ENCODE results near the gene SFRP5. TPM values are rescaled to one million over a fixed set of nuclear protein-coding genes. Genes with fewer than 3 reads are reported as not detected.

SFRP5 gene
- total and polyA plus RNA-seq, 2 donors (not counting 3 experiments of a cell fraction or from before 2014, with no cell fraction given), result not detected

DNA sequence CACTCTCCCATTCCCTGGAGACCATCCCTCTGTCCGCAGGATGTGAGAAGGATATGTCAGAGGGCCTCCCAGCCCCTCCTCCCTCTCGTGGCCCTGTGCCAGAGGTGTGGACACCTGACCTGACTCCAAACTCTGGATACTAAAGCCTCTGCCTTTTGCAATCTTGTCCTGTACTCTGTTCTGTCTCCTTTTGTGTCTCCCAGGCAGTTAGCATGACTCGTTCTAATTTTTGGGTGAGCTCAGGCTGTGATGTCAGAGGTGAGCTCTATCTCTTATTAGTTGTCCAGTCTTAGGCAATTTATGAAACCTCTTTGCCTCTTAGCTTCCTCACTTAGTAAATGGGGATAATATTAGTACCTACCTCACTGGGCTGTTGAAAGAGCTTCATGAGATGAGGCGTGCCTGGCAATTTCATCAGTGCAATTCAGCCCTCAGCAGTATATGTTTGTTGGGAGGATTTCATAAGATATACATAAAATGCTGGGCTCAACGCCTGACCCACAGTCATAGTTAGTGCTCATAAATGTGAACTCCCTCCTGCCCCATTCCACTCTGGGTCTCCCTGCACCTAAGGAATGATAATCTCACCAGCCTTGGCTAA, 47.4 kb downstream of the SFRP5 start:
- H3K9me1 ChIP-seq (replicated peaks; ENCODE audit: control insufficient read depth, extremely low read depth, insufficient read depth, low read length), result no peaks in the 10 kb centered on the region
- DNase-seq (ENCODE audit: low read depth, low spot score), result no peak
- CTCF ChIA-PET, result interaction anchor here (1.3 to 21.8 kb wide), 5 partner anchors 9 to 47 kb away, joined by 4 to 863 read pairs (median 8); partner anchors contain the start of genes AVPI1 and MARVELD1
- no TSS peak for BruUV-seq (replicated peaks)
- H3K4me3 ChIP-seq (replicated peaks in 1 of 3; ENCODE audit: insufficient read depth in 1 of 3, low read depth in 1 of 3, low read length in 3 of 3), result no peak overlapping the region
- no peak for FAIRE-seq
- intact Hi-C loops (cut with micrococcal nuclease) (no loop called here), dilution Hi-C loops (cut with MboI; ENCODE audit: extremely low pct_ligation_motif_present, low sequenced_read_pairs) (no loop called here)
- H3K4me2 ChIP-seq (ENCODE audit: insufficient read depth, low read length), result no peak overlapping the region
- POLR2A ChIA-PET, result interaction anchor here (0.7 kb wide), 1 partner anchor 1723 kb away, joined by 5 read pairs; no protein-coding TSS in a partner anchor
- no peak overlapping the region for H2AFZ ChIP-seq (ENCODE audit: low read depth, low read length)
- H4K20me1 ChIP-seq (replicated peaks; ENCODE audit: control insufficient read depth, extremely low read depth, insufficient read depth, low read length), result no peaks in the 10 kb centered on the region
- H3K79me2 ChIP-seq (ENCODE audit: control insufficient read depth, insufficient read depth, low read length), result no peaks in the 10 kb centered on the region
- no peak for TF ChIP-seq FOS (IDR thresholded peaks at IDR 0.05; ENCODE audit: borderline replicate concordance, insufficient read depth, low read length)
- no peak for TF ChIP-seq MYC (IDR thresholded peaks at IDR 0.05; ENCODE audit: low read depth, low read length)
- no peak for TF ChIP-seq POLR2A (IDR thresholded peaks at IDR 0.05; ENCODE audit: low read depth, low read length)
- TF ChIP-seq, protein P1, sequence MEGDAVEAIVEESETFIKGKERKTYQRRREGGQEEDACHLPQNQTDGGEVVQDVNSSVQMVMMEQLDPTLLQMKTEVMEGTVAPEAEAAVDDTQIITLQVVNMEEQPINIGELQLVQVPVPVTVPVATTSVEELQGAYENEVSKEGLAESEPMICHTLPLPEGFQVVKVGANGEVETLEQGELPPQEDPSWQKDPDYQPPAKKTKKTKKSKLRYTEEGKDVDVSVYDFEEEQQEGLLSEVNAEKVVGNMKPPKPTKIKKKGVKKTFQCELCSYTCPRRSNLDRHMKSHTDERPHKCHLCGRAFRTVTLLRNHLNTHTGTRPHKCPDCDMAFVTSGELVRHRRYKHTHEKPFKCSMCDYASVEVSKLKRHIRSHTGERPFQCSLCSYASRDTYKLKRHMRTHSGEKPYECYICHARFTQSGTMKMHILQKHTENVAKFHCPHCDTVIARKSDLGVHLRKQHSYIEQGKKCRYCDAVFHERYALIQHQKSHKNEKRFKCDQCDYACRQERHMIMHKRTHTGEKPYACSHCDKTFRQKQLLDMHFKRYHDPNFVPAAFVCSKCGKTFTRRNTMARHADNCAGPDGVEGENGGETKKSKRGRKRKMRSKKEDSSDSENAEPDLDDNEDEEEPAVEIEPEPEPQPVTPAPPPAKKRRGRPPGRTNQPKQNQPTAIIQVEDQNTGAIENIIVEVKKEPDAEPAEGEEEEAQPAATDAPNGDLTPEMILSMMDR (IDR thresholded peaks at IDR 0.05; ENCODE audit: extremely low read depth in 1 of 2, insufficient read depth in 1 of 2, low read depth in 1 of 2, low read length in 2 of 2), result no peak
- no peak for TF ChIP-seq GATA2 (IDR thresholded peaks at IDR 0.05; ENCODE audit: insufficient read depth, insufficient read length, low read depth, low read length)
- TF ChIP-seq EZH2 (IDR thresholded peaks at IDR 0.05; ENCODE audit: borderline replicate concordance, low read depth, low read length, severe bottlenecking), result no peak
- TF ChIP-seq POLR2AphosphoS5 (IDR thresholded peaks at IDR 0.05; ENCODE audit: insufficient read depth, low read depth, low read length), result no peak
- TF ChIP-seq, protein P2, sequence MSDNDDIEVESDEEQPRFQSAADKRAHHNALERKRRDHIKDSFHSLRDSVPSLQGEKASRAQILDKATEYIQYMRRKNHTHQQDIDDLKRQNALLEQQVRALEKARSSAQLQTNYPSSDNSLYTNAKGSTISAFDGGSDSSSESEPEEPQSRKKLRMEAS (IDR thresholded peaks at IDR 0.05; ENCODE audit: insufficient read depth, insufficient read length), result no peak
- TF ChIP-seq JUN (IDR thresholded peaks at IDR 0.05; ENCODE audit: borderline replicate concordance, insufficient read depth, insufficient read length, low read depth), result no peak
- H3K4me1 ChIP-seq (ENCODE audit: control insufficient read depth, extremely low read depth, insufficient read depth, low read length), result peaks cover 8% of the 10 kb centered on the region
- H3K9me3 ChIP-seq (replicated peaks; ENCODE audit: control insufficient read depth, insufficient read depth, low read length), result no peaks in the 10 kb centered on the region
- no peaks in the 10 kb centered on the region for H3K36me3 ChIP-seq (ENCODE audit: control insufficient read depth in 2 of 2, extremely low read depth in 1 of 2, insufficient read depth in 2 of 2, low read length in 2 of 2)
- H3K27ac ChIP-seq (ENCODE audit: insufficient read depth, low read depth, low read length), result no peak overlapping the region
- H3K27me3 ChIP-seq (ENCODE audit: control insufficient read depth in 2 of 2, insufficient read depth in 2 of 2, low read length in 2 of 2), result no peaks in the 10 kb centered on the region
- no peak overlapping the region for H3K9ac ChIP-seq (replicated peaks; ENCODE audit: extremely low read depth, insufficient read depth, low read length)

Data from endothelial cell of umbilical vein (primary cell).